Stimulated activated naive B cell treated with anti-CD40 and anti-IgM and Interleukin-4, amounts not matched to agents 10 μg/mL and 1 μg/mL and 100 μg/mL, for 72 hours (primary cell): ENCODE results near the gene IL33.

ENCODE experiments used
- ATAC-seq, 2 donors: fragments of 150-1000 bp; cut with Tn5 transposase; replicated peaks; 2 replicates each; pipeline ENCODE4 v1.10.0; 2021; ENCODE audit warnings: moderate library complexity in 1 of 2
- DNase-seq: peaks from one replicate; pipeline ENCODE4 v3.0.0; 2021
- H3K27ac Mint-ChIP-seq: one replicate; pipeline ENCODE4 v1.8.0; 2022; ENCODE audit warnings: mild to moderate bottlenecking, mixed read lengths
- H3K27me3 Mint-ChIP-seq, 2 donors: one replicate each; pipeline ENCODE4 v1.8.0; 2022; ENCODE audit warnings: mixed read lengths in 2 of 2
- H3K36me3 Mint-ChIP-seq, 2 donors: one replicate each; pipeline ENCODE4 v1.8.0; 2022; ENCODE audit warnings: mixed read lengths in 2 of 2, mild to moderate bottlenecking in 1 of 2
- H3K4me1 Mint-ChIP-seq, 2 donors: one replicate each; pipeline ENCODE4 v1.8.0; 2022; ENCODE audit warnings: mixed read lengths in 2 of 2, mild to moderate bottlenecking in 1 of 2
- H3K4me3 Mint-ChIP-seq, 2 donors: one replicate each; pipeline ENCODE4 v1.8.0; 2022; ENCODE audit warnings: mild to moderate bottlenecking in 2 of 2, mixed read lengths in 2 of 2, moderate library complexity in 1 of 2
- H3K9me3 Mint-ChIP-seq, 2 donors: one replicate each; pipeline ENCODE4 v1.8.0; 2022; ENCODE audit warnings: mixed read lengths in 2 of 2, mild to moderate bottlenecking in 1 of 2

IL33 gene

GRCh38 chr9:6198251-6198650, 17.4 kb upstream of the IL33 start:
- Mint-ChIP-seq H3K9me3 (no peaks in the 10 kb centered on the region), H3K27ac (no peak overlapping the region), H3K36me3 (no peaks in the 10 kb centered on the region), H3K4me3 (no peak overlapping the region), H3K4me1 (no peaks in the 10 kb centered on the region), H3K27me3 (peaks cover 20 to 23% of the 10 kb centered on the region in 2 donors)
- DNase-seq (no peak), ATAC-seq (no peak)

- no peak for ATAC-seq
These were observed 16.0 kb upstream of the IL33 start for GRCh38 chr9:6199596-6199995.

GRCh38 chr9:6200761-6201160, 14.8 kb upstream of the IL33 start:
- Mint-ChIP-seq H3K27me3 (peaks cover 26 to 29% of the 10 kb centered on the region in 2 donors), H3K36me3 (no peaks in the 10 kb centered on the region), H3K9me3 (peaks cover 0 to 3% of the 10 kb centered on the region in 2 donors), H3K27ac (no peak overlapping the region), H3K4me1 (no peaks in the 10 kb centered on the region), H3K4me3 (no peak overlapping the region)
- ATAC-seq = no peak
- no peak for DNase-seq

More at GRCh38 chr9:6199596-6199995, 16.0 kb upstream of the IL33 start:
- Mint-ChIP-seq H3K36me3 (no peaks in the 10 kb centered on the region), H3K4me1 (no peaks in the 10 kb centered on the region), H3K27ac (no peak overlapping the region), H3K9me3 (no peaks in the 10 kb centered on the region), H3K4me3 (no peak overlapping the region), H3K27me3 (peaks cover 24 to 29% of the 10 kb centered on the region in 2 donors)
- no peak for DNase-seq

GRCh38 chr9:6209966-6210365, 5.6 kb upstream of the IL33 start:
- ATAC-seq = no peak
- DNase-seq = no peak
- peaks cover 9 to 13% of the 10 kb centered on the region in 2 donors for H3K27me3 Mint-ChIP-seq

GRCh38 chr9:6212722-6213375, 2.8 kb upstream of the IL33 start:
- H3K36me3 Mint-ChIP-seq = no peaks in the 10 kb centered on the region
- H3K9me3 Mint-ChIP-seq = peaks cover 18 to 21% of the 10 kb centered on the region in 2 donors
- DNase-seq (no peak), ATAC-seq (no peak)
- H3K4me1 Mint-ChIP-seq = no peaks in the 10 kb centered on the region
- no peak overlapping the region for H3K27ac Mint-ChIP-seq
- no peak overlapping the region for H3K4me3 Mint-ChIP-seq
- peaks cover 11 to 25% of the 10 kb centered on the region in 2 donors for H3K27me3 Mint-ChIP-seq

More at GRCh38 chr9:6209966-6210365, 5.6 kb upstream of the IL33 start:
- peaks cover 18 to 32% of the 10 kb centered on the region in 2 donors for H3K9me3 Mint-ChIP-seq
- H3K27ac Mint-ChIP-seq = no peak overlapping the region
- no peaks in the 10 kb centered on the region for H3K36me3 Mint-ChIP-seq
- no peaks in the 10 kb centered on the region for H3K4me1 Mint-ChIP-seq
- H3K4me3 Mint-ChIP-seq = no peak overlapping the region

GRCh38 chr9:6214434-6214833, 1.2 kb upstream of the IL33 start:
- Mint-ChIP-seq H3K27ac (no peak overlapping the region), H3K4me1 (no peaks in the 10 kb centered on the region), H3K36me3 (no peaks in the 10 kb centered on the region), H3K9me3 (peaks cover 12 to 17% of the 10 kb centered on the region in 2 donors), H3K4me3 (no peak overlapping the region), H3K27me3 (peaks cover 15 to 28% of the 10 kb centered on the region in 2 donors)
- DNase-seq (no peak), ATAC-seq (no peak)

GRCh38 chr9:6214903-6215302, 704 bp upstream of the IL33 start:
- peaks cover 15 to 28% of the 10 kb centered on the region in 2 donors for H3K27me3 Mint-ChIP-seq
- H3K36me3 Mint-ChIP-seq = no peaks in the 10 kb centered on the region
- DNase-seq (no peak), ATAC-seq (no peak)
- H3K4me1 Mint-ChIP-seq = no peaks in the 10 kb centered on the region
- no peak overlapping the region for H3K4me3 Mint-ChIP-seq
- H3K27ac Mint-ChIP-seq = no peak overlapping the region
- H3K9me3 Mint-ChIP-seq = peaks cover 11 to 13% of the 10 kb centered on the region in 2 donors

GRCh38 chr9:6216002-6216401, 395 bp downstream of the IL33 start:
- ATAC-seq (no peak), DNase-seq (no peak)
- Mint-ChIP-seq H3K4me3 (no peak overlapping the region), H3K4me1 (no peaks in the 10 kb centered on the region), H3K36me3 (no peaks in the 10 kb centered on the region), H3K9me3 (peaks cover 2 to 3% of the 10 kb centered on the region in 2 donors), H3K27me3 (peaks cover 15 to 28% of the 10 kb centered on the region in 2 donors), H3K27ac (no peak overlapping the region)

GRCh38 chr9:6216951-6217350, 1.3 kb downstream of the IL33 start:
- Mint-ChIP-seq H3K9me3 (peaks cover 0 to 3% of the 10 kb centered on the region in 2 donors), H3K36me3 (no peaks in the 10 kb centered on the region), H3K27me3 (peaks cover 15 to 28% of the 10 kb centered on the region in 2 donors), H3K27ac (no peak overlapping the region), H3K4me3 (no peak overlapping the region), H3K4me1 (no peaks in the 10 kb centered on the region)
- no peak for DNase-seq
- no peak for ATAC-seq

- Mint-ChIP-seq H3K9me3 (no peaks in the 10 kb centered on the region), H3K27me3 (peaks cover 10 to 28% of the 10 kb centered on the region in 2 donors), H3K27ac (no peak overlapping the region), H3K4me3 (no peak overlapping the region), H3K36me3 (no peaks in the 10 kb centered on the region), H3K4me1 (no peaks in the 10 kb centered on the region)
- ATAC-seq (no peak), DNase-seq (no peak)
These were observed 2.5 kb downstream of the IL33 start for GRCh38 chr9:6218099-6218502.

GRCh38 chr9:6219040-6219439, 3.4 kb downstream of the IL33 start:
- Mint-ChIP-seq H3K9me3 (no peaks in the 10 kb centered on the region), H3K36me3 (no peaks in the 10 kb centered on the region), H3K4me1 (no peaks in the 10 kb centered on the region), H3K27ac (no peak overlapping the region), H3K4me3 (no peak overlapping the region), H3K27me3 (peaks cover 8 to 28% of the 10 kb centered on the region in 2 donors)
- no peak for DNase-seq
- ATAC-seq = no peak

GRCh38 chr9:6219981-6220380, 4.4 kb downstream of the IL33 start:
- Mint-ChIP-seq H3K4me1 (no peaks in the 10 kb centered on the region), H3K27ac (no peak overlapping the region), H3K4me3 (no peak overlapping the region), H3K27me3 (peaks cover 11 to 25% of the 10 kb centered on the region in 2 donors), H3K36me3 (no peaks in the 10 kb centered on the region), H3K9me3 (no peaks in the 10 kb centered on the region)
- DNase-seq (no peak), ATAC-seq (no peak)

GRCh38 chr9:6224393-6225154, 9.0 kb downstream of the IL33 start:
- Mint-ChIP-seq H3K27me3 (peaks cover 16 to 20% of the 10 kb centered on the region in 2 donors), H3K27ac (no peak overlapping the region), H3K9me3 (peaks cover 0 to 1% of the 10 kb centered on the region in 2 donors), H3K4me1 (no peaks in the 10 kb centered on the region), H3K4me3 (no peak overlapping the region), H3K36me3 (no peaks in the 10 kb centered on the region)
- ATAC-seq (no peak), DNase-seq (no peak)

- Mint-ChIP-seq H3K36me3 (no peaks in the 10 kb centered on the region), H3K27me3 (peaks cover 16 to 20% of the 10 kb centered on the region in 2 donors), H3K27ac (no peak overlapping the region), H3K4me1 (no peaks in the 10 kb centered on the region), H3K4me3 (no peak overlapping the region), H3K9me3 (peaks cover 0 to 1% of the 10 kb centered on the region in 2 donors)
- ATAC-seq = no peak
- DNase-seq = no peak
These were observed 11.1 kb downstream of the IL33 start for GRCh38 chr9:6226696-6227095.

GRCh38 chr9:6229186-6229585, 13.6 kb downstream of the IL33 start:
- Mint-ChIP-seq H3K4me1 (no peaks in the 10 kb centered on the region), H3K9me3 (peaks cover 0 to 1% of the 10 kb centered on the region in 2 donors), H3K27me3 (peaks cover 16 to 20% of the 10 kb centered on the region in 2 donors), H3K27ac (no peak overlapping the region), H3K4me3 (no peak overlapping the region), H3K36me3 (no peaks in the 10 kb centered on the region)
- ATAC-seq (no peak), DNase-seq (no peak)
